ENCODE results near the gene ZSCAN16.
"Not testable (repeated sequence)": the region's sequence is repeated elsewhere in the genome, so short reads cannot be mapped to it uniquely, and the experiment has no call there.

Gene ZSCAN16

GRCh38 chr6:28117386-28118050 lies 6.9 kb upstream of the ZSCAN16 start:
- DNase-seq (no peak), ATAC-seq (ENCODE audit: insufficient read depth, low read depth) (no peak)
- TF ChIP-seq EZH2 (IDR thresholded peaks at IDR 0.05; ENCODE audit: borderline replicate concordance, low read depth, low read length, severe bottlenecking) (no peak), CTCF (IDR thresholded peaks at IDR 0.05; ENCODE audit: borderline replicate concordance, extremely low read depth, low read length, poor library complexity, severe bottlenecking) (no peak)
- Histone ChIP-seq H3K27me3 (ENCODE audit: insufficient read depth, low read length, poor library complexity) (no peaks in the 10 kb centered on the region), H3K27ac (ENCODE audit: low read length) (no peak overlapping the region), H3K4me3 (ENCODE audit: low read depth in 1 of 2, low read length in 2 of 2) (no peak overlapping the region), H3K79me2 (ENCODE audit: insufficient read depth, low read length) (no peaks in the 10 kb centered on the region), H2AFZ (ENCODE audit: low read depth, low read length) (no peak overlapping the region), H3K9ac (ENCODE audit: low read depth, low read length) (no peak overlapping the region), H3K36me3 (ENCODE audit: insufficient read depth, low read length) (peaks cover 59% of the 10 kb centered on the region), H4K20me1 (ENCODE audit: insufficient read depth, low read length) (no peaks in the 10 kb centered on the region), H3K9me3 (ENCODE audit: insufficient read depth, low read length, severe bottlenecking) (no peaks in the 10 kb centered on the region), H3K4me2 (ENCODE audit: insufficient read depth, low read length) (no peak overlapping the region), H3K4me1 (ENCODE audit: insufficient read depth, low read length) (no peaks in the 10 kb centered on the region)

GRCh38 chr6:28118217-28118616 lies 6.2 kb upstream of the ZSCAN16 start:
- TF ChIP-seq EZH2 (IDR thresholded peaks at IDR 0.05; ENCODE audit: borderline replicate concordance, low read depth, low read length, severe bottlenecking) (no peak), CTCF (IDR thresholded peaks at IDR 0.05; ENCODE audit: borderline replicate concordance, extremely low read depth, low read length, poor library complexity, severe bottlenecking) (no peak)
- H3K4me1 ChIP-seq (ENCODE audit: insufficient read depth, low read length), result no peaks in the 10 kb centered on the region
- H2AFZ ChIP-seq (ENCODE audit: low read depth, low read length), result no peak overlapping the region
- peaks cover 65% of the 10 kb centered on the region for H3K36me3 ChIP-seq (ENCODE audit: insufficient read depth, low read length)
- H3K4me3 ChIP-seq (ENCODE audit: low read depth in 1 of 2, low read length in 2 of 2), result no peak overlapping the region
- no peak overlapping the region for H3K27ac ChIP-seq (ENCODE audit: low read length)
- H3K79me2 ChIP-seq (ENCODE audit: insufficient read depth, low read length), result 0 out of 2 replicates have a peak, but pooled peaks cover under 1% of the 10 kb centered on the region
- DNase-seq (no peak), ATAC-seq (ENCODE audit: insufficient read depth, low read depth) (no peak)
- H3K27me3 ChIP-seq (ENCODE audit: insufficient read depth, low read length, poor library complexity), result no peaks in the 10 kb centered on the region
- no peak overlapping the region for H3K4me2 ChIP-seq (ENCODE audit: insufficient read depth, low read length)
- no peak overlapping the region for H3K9ac ChIP-seq (ENCODE audit: low read depth, low read length)
- no peaks in the 10 kb centered on the region for H3K9me3 ChIP-seq (ENCODE audit: insufficient read depth, low read length, severe bottlenecking)
- 0 out of 2 replicates have a peak, but pooled peaks cover 6% of the 10 kb centered on the region for H4K20me1 ChIP-seq (ENCODE audit: insufficient read depth, low read length)

GRCh38 chr6:28121876-28122275 lies 2.5 kb upstream of the ZSCAN16 start:
- no peaks in the 10 kb centered on the region for H3K4me1 ChIP-seq (ENCODE audit: insufficient read depth, low read length)
- DNase-seq (no peak), ATAC-seq (ENCODE audit: insufficient read depth, low read depth) (no peak)
- no peak overlapping the region for H3K4me2 ChIP-seq (ENCODE audit: insufficient read depth, low read length)
- peaks cover 37% of the 10 kb centered on the region for H3K79me2 ChIP-seq (ENCODE audit: insufficient read depth, low read length)
- H2AFZ ChIP-seq (ENCODE audit: low read depth, low read length), result no peak overlapping the region
- H3K4me3 ChIP-seq (ENCODE audit: low read depth in 1 of 2, low read length in 2 of 2), result no peak overlapping the region
- H3K9ac ChIP-seq (ENCODE audit: low read depth, low read length), result no peak overlapping the region
- H3K27me3 ChIP-seq (ENCODE audit: insufficient read depth, low read length, poor library complexity), result no peaks in the 10 kb centered on the region
- no peaks in the 10 kb centered on the region for H3K9me3 ChIP-seq (ENCODE audit: insufficient read depth, low read length, severe bottlenecking)
- TF ChIP-seq CTCF (IDR thresholded peaks at IDR 0.05; ENCODE audit: borderline replicate concordance, extremely low read depth, low read length, poor library complexity, severe bottlenecking) (no peak), EZH2 (IDR thresholded peaks at IDR 0.05; ENCODE audit: borderline replicate concordance, low read depth, low read length, severe bottlenecking) (no peak)
- peaks cover 71% of the 10 kb centered on the region for H3K36me3 ChIP-seq (ENCODE audit: insufficient read depth, low read length)
- no peak overlapping the region for H3K27ac ChIP-seq (ENCODE audit: low read length)
- H4K20me1 ChIP-seq (ENCODE audit: insufficient read depth, low read length), result peaks cover 37% of the 10 kb centered on the region; the same call in 1 of the 2 replicates

GRCh38 chr6:28122283-28122682 lies 2.1 kb upstream of the ZSCAN16 start:
- H3K79me2 ChIP-seq (ENCODE audit: insufficient read depth, low read length), result peaks cover 41% of the 10 kb centered on the region
- not testable (repeated sequence) for DNase-seq; H2AFZ ChIP-seq (ENCODE audit: low read depth, low read length); H3K27me3 ChIP-seq (ENCODE audit: insufficient read depth, low read length, poor library complexity); H3K27ac ChIP-seq (ENCODE audit: low read length); H3K4me3 ChIP-seq (ENCODE audit: low read depth in 1 of 2, low read length in 2 of 2); H3K4me2 ChIP-seq (ENCODE audit: insufficient read depth, low read length); ATAC-seq (ENCODE audit: insufficient read depth, low read depth); H3K9ac ChIP-seq (ENCODE audit: low read depth, low read length); H3K4me1 ChIP-seq (ENCODE audit: insufficient read depth, low read length); H3K9me3 ChIP-seq (ENCODE audit: insufficient read depth, low read length, severe bottlenecking)
- H4K20me1 ChIP-seq (ENCODE audit: insufficient read depth, low read length), result peaks cover 39% of the 10 kb centered on the region; the same call in 1 of the 2 replicates
- H3K36me3 ChIP-seq (ENCODE audit: insufficient read depth, low read length), result peaks cover 71% of the 10 kb centered on the region

All from DND-41 (cell line).